HG03439 (cell line): ENCODE measurements around the gene GRM8.
A peak's percentile ranks its signal among the peaks of the same experiment; 100 is the strongest.

Source experiments
- ATAC-seq: cut with Tn5 transposase; IDR thresholded peaks from one replicate; pipeline ENCODE4 v1.9.1; 2021; ENCODE audit warnings: mild to moderate bottlenecking, moderate library complexity; ENCODE audit not compliant: unreplicated experiment

Gene GRM8

DNA sequence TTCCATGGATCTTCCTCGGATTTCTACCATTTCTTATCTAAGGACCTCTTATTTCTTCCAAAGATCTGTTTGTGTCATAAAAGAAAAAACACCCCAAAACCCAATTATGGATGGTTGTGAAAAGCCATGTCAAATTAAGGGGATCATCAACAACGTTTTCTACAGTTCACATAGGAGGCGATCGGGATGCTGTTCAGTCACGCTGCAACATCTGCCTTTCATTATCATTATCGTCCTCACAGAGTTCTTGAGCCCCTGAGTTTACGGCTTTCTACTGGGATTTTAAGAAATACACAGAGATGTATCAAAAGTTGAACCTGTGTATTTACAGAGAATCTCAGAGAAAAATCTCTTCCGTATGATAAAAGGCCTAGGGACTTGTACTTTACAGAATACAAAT, 101.4 kb downstream of the GRM8 start:
- no peak for ATAC-seq

DNA sequence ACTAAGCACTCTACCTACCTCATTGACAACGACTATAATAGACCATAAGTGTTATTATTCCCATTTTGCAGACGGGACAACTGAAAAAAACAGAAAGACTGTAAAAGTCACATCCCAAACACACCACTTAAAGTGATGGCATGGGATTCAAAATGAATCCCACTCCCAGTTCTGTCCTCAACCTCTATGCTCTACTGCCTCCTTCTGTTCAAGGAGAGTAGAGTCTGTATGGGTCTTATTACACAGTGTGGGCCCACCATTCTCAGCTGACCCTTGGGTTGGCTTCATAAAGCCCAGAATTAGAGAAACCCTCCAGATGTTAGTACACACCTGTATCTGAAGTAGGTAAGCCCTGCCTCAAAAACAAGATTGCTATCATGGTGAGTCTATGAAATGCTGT, 102.2 kb downstream of the GRM8 start:
- ATAC-seq: no peak

DNA sequence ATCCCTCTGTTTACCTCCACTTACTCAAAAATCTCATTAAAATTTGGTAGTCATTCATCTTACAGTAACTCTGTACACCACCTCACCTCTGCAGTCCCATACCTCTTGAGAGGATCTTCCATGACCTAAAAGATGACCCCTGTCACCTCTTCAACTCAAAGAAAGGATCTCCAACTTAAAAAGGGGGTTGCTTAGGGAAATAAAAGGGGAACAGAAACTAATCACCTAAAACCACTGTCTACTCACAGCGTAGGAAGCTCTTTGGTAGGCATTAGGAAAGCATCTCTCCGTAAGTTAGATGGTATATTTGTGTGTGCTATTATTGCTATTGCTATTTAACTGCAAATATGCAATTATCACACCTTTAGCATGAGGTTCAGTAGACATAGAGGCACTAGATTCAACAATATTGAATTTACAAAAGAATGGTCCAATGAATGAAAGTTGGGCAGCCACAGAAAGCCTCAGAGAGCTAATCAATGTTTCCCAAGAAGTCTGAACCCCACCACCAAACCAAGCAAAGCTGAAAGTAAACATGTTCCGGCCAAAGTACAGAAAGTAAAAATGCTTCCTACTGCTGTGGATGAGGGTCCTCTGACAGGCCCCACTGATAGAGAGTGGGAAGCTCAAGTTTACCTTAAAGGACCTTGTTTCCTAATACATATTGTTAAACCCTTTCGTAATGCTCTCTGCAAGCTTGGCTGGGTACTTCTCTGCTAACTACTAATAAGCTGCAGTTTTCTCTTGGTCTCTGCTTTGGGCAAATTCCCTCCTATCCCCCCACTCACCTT, 105.8 kb downstream of the GRM8 start:
- ATAC-seq: no peak

DNA sequence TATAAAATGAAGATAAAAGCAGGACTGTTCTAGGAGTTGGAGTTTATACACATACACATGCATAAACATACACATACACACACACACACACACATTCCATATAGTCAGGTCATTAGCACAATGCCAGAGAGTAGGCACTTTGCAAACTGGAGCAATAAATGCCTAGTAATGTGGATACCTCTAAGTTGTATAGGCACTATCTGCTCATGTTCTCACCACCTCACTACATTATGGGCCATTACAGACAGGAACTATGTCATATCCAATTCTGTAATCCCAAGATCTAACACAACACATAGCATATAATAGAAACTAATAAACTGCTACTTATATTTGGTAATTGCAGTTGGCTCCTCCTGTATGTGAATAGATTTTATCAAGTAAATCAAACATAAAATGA, 115.6 kb downstream of the GRM8 start:
- ATAC-seq: no peak

DNA sequence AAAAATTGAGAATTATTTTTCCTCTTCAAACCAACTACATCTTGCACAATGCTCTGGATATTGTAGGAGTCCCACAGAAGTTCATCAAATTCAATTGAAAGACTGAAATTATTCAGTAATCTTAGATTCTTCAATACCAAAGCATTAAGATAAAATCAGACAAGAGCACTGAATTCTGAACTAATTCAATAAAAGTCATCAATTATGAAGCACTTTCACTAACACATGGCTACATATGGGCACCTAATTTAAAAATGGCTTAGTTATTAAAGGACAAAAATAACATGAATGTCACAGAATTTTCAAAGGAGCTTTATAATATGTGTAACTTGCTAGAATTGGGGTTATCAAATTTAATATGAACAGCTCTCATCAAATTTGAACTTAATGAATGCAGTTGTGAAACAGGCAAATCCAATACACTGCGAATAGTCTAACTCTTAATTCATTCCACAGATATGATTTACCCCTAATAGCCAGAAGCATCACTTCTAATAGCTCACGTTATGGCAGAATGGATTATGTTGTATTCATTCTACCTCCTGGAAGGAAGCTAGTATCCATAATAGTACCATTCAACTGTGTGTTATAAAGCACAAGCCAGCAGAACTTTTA, 116.8 kb downstream of the GRM8 start:
- ATAC-seq: no peak

DNA sequence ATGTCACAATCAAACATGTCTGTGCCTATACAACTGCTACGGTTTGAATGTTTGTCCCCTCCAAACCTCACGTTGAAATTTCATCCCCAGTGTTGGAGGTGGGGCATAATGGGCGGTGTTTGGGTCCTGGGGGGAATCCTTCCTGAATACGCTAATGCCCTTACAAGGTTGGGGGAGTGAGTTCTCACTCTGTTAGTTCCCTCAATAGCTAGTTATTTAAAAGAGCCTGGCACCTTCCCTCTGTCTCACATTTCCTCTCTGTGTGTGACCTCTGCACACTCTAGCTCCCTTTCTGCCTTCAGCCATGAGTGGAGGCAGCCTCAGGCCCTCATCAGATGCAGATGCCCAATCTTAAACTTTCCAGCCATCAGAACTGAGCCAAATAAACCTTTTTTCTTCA, 129.5 kb downstream of the GRM8 start:
- ATAC-seq: no peak

DNA sequence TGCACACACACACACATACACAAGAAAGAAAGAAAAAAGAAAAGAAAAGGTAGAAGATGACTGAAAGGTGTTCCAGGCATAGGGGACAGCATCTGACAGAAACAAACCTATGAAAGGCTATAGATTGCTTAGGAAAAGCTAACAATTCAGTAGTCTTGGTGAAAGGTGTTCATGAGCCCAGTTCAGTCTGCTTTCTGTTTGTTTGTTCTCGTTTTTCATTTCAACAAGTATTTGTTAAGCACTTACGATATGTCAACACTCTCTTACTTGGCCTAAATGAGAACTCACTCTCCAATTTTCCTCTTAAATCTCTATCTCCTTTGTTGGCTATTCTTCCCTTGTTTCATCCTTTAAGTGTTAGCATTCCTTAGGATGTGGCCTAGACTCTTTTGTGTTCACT, 133.2 kb downstream of the GRM8 start:
- no peak for ATAC-seq

DNA sequence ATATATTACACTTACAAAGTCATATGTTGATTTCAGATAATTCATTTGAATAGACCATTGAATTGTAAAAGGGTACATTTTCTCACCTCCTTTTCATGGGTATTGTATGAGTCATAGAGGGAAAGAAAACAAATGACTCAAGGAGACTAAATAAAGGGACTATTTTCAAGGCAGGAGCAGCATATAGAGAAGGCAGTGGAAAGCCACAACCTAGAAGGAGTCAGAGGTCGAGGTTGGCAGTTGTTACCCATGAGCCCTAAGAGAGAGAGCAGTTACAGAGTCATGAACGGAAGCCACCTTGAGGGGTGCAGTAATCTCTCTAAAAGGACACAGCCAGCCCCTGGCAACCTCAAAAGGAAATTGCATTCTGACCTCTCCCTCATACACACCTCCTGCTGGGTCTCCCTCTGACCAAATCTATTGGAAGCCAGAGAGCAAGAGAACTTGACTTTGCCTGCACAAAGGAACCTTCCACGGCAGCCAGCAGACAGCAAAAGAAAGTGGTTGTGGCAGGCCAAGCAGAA, 137.9 kb downstream of the GRM8 start:
- ATAC-seq: no peak

DNA sequence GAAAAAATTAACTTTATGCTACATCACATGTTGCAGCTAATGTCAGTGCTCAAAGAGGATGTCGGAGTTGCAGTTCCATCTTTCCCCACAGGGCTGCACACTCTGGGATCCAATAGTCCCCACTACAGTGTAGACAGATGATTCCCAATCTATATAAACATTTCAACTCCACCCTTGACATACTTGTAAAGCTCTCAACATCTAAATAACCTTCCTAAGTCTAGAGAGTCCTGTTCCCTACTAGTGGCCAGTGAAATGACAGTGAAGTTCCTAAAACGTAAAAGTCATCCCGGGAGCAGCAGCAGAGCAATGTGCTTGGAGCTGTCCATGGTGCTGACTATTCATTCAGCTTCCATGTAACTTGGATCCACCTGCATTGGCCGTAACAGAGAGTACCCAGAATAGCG, 145.1 kb downstream of the GRM8 start:
- peak; percentile 64 for ATAC-seq

DNA sequence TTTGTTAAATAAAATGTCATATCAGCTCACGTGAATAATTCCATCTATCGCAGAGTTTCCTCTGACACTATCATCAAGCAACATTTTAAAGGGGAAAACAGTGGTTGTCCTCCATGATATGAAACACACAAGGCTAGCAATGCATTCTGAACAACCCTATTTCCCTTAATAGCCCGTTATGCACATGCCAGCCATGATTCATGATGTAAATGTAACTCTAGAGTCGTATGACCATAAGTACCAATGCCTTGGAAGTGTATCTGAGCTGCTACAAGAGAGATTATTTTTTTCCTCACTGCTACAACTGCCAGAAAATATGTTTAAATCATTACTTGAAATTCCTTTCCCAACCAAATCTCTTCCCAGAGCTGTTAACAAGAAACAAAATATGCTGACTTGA, 159.4 kb downstream of the GRM8 start:
- no peak for ATAC-seq

DNA sequence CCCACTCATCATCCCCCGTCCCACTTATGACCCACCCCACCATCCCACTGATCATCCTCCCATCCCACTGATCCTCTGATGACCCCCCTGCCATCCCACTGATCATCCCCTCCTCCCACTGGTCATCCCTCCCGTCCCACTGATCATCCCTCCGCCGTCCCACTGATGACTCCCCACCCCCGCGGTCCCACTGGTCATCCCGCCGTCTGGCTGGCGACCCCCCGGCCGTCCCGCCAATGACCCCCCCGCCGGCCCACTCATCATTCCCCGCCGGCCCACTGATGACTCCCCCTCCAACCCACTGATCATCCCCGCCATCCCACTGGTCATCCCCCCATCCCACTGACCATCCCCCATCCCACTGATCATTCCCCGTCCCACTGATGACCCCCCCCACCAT, 161.1 kb downstream of the GRM8 start:
- no peak for ATAC-seq

DNA sequence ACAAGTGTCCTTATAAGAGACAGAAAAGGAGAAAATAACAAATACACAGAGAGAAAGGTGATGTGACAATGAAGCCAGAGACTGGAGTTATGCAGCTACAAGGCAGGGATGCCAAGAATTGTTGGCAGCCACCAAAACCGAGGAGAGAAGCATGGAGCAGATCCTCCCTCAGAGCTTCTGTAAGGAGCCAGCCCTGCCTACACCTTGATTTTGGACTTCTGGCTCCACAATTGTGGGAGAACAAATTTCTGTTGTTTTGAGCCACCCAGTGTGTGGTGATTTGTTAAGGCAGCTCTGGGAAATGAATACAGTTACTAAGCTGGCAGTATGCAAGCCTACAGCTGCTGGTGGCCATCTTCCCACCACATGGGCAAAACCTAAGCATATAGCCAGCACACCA, 163.6 kb downstream of the GRM8 start:
- ATAC-seq: no peak

DNA sequence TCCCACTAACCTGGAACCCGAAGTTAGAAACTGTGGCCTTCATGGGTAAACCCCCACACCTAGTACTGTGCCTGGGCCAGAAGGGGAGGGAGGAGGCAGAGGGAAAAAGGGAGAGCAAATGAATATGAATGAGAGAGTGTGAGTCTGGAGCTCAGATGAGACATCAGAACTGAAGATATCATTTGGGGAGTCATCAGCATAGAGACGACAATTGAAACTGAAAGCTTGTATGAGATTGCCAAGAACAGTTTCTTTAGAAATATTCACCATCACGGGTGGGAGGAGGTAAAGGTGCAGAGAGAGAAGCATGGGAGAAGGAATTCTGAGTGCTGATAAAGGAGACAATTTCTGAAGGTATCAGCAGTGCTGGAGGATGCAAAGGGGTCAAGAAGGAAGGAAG, 171.2 kb downstream of the GRM8 start:
- ATAC-seq: no peak

DNA sequence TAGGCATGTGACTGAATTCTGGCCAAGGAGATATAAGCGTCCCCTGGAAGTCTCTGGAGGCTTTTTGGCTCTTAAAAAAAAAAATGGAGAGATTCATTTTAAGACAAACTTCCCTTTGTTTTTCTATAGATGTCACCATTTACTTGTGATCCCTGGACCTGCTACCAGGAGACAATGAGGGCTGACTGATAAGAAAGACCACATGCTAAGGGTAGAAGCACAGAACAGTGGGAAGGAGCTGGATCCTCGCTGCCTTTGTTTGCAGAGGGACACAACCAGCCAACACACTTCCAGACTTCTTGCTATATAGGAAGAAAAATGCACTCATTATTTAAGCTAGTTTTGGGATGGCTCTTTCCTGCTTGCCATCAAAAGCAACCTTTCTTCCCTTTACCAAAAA, 172.2 kb downstream of the GRM8 start:
- ATAC-seq: no peak

DNA sequence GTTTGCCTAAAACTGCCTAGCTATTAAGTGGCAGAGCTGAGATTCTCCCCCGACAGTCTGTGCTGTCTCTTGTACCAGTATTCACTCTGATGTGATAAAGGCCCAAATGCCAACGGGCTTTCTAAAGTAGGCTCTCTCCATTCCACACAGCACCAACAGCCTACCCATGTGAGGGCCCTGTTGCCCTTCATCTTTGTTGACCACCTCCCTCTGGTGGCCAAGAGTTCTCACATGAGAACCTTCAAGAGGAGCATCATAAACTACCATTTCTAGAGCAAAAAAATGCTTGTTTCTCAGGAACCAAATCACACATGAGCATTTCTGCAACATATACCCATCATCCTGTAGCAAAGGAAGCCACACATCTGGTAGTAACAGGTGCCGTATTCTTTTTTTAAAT, 185.8 kb downstream of the GRM8 start:
- ATAC-seq: no peak

DNA sequence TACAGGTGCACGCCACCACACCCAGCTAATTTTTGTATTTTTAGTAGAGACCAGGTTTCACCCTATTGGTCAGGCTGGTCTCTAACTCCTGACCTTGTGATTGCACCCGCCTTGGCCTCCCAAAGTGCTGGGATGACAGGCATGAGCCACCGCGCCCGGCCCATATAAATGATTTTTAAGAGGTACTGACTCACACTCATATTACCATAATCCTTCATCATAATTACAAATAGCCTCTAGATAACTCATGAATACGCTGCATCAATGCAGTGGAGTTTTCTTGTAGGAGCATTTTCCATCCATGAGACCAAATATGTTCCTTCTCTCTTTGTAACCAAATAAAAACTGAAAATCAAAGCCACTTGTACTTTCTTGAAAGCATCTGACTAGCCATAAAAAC, 193.3 kb downstream of the GRM8 start:
- no peak for ATAC-seq

DNA sequence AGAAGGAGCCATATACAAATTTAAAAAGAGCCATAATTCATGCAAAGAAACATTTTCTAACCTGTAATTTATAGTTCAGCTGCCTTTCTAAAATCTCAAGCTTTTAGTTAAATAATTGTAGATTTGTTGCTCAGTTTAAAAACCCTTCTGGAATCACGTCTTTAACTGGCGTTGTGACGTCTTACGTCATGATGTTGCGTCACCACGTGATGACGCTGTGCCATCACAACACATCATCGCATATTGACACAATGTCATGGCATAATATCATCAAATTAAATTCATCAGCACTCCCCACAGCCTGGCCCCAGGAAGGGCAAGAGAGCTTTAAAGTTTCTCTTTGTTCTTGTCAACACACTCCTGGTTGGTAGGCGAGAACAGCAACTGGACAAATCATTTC, 194.8 kb downstream of the GRM8 start:
- ATAC-seq: no peak

DNA sequence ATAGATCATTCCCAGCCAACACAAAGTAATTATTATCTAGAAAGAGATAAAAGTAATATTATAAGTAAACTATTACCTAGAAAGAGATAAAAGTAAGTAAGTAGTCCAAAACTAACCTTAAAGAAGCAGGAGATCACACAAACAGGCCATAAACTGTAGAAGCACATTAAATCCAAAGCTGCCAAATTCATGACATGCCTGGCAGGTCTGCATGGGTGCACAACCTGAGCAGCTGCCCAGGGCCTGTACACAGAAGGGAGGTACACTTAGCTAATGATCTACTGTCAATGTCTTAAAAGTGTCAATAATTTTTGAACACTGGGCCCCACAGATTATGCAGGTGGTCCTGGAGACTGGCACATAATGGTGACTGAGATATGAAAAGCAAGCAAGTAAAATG, 196.5 kb downstream of the GRM8 start:
- ATAC-seq: no peak

DNA sequence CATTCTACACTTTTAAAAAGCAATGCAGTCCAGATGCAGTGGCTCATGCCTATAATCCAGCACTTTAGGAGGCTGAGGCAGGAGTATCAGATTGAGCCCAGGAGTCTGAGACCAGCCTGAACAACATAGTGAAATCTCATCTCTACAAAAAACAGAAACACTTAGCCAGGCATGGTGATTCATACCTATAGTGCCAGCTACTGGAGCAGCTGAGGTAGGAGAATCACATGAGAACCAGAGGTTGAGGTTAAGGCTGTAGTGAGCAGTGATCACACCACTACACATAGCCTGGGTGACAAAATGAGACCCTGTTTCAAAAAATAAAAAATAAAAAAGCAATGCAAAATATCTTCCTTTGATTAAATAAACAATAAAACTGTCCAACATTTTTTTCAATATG, 205.2 kb downstream of the GRM8 start:
- ATAC-seq: no peak

DNA sequence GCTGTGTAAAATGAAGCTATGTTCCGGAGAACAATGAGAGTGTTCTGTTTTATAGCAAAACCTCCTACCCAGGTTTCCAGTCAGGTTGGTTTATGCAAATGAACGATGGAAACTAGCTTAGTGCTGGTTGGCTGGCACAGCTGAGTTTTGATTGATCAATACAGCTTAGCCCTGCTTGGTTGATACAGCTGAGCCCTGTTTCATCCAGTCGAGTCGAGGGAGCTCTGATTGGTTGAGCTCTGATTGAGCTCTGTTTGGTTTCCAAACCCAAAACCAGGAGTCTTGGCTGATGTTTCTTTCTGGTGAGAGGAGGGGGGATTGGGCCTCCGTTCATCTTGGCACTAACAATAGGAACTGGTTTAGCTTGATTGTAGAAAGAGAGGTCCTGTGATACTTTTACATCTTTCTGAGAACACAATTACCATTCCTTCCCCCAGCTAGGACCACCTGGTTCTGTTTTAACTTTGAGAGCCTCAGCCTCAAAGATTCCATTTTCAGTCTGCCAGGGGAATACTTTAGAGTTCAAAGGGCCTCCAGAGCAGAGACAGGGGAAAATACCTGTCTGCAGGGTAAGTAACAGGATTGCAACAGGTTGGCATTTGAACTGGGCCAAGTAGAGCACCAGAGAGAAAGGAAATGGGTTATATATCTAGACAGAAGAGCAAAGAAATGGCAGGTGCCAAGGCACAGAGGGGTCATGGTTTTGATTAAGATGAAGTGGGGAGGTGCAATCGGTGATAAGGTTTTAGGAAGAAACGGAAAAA, 210.9 kb downstream of the GRM8 start:
- ATAC-seq: no peak

DNA sequence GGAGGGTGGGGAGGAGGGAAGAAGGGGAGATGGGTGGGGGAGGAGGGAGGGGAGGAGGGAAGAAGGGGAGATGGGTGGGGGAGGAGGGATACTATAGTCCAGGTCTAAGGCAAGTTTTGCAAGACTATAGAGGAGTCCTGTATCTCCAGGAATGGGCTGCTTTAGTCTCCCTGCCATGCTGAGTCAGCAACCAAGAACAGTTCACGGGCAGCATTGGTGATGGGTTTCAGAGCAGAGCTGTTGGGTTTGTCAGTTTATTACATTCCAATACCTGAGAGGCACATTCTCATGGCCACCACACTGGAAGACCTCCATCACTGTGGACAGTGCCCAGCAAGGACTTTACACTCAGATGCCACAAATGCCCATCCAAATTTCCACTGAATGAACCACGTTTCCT, 212.7 kb downstream of the GRM8 start:
- no peak for ATAC-seq

DNA sequence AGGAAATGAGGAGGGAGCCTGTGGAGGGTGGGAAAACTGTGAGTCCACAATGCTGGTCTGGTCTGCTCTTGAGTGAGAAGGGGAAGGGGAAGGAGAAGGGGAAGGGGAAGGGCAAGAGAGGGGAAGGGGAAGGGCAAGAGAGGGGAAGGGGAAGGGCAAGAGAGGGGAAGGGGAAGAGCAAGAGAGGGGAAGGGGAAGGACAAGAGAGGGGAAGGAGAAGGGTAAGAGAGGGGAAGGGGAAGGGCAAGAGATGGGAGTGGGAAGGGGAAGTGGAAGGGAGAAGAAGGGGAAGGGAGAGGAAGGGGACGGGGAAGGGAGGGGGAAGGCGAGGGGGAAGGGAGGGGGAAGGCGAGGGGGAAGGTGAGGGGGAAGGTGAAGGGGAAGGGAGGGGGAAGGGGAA, 213.2 kb downstream of the GRM8 start:
- ATAC-seq: no peak
